ENCODE data around the gene CFAP46. TPM values are rescaled to one million over a fixed set of nuclear protein-coding genes. Genes with fewer than 3 reads are reported as not detected.

Gene CFAP46
- total and polyA plus RNA-seq, 2 donors (not counting 1 experiment from before 2014, with no cell fraction given) = 0.07 TPM; not detected in 1

DNA sequence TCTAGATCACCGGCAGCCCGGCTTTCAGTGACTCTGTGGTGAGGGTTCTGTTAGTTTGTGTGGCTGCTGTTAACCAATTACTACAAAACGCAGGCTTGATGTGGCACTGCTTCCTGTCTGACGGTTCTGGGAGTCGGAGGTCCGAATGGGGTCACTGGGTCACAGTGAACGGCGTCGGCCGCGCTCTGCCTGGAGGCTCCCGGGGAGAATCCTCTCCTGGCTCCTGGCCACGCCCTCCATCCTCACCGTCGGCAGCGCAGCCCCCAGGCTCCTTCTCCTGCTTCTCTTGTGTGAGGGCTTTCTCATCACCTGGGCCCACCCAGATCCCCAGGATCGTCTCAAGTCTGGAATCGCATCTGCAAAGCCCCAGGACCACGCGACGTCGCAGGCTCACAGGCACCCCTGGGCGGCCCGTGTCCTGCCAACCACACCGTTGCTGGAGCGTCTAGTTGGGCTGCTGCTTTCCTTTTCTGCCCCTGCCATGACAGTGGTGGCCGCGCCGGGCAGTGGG lies 124.6 kb downstream of the CFAP46 start:
- DNase-seq (no peak), ATAC-seq (ENCODE audit: low read depth) (no peak)
- intact Hi-C loops (cut with micrococcal nuclease) = no loop called here
- Mint-ChIP-seq H3K27ac (no peak overlapping the region), H3K9me3 (ENCODE audit: insufficient read depth) (no peaks in the 10 kb centered on the region), H3K4me3 (no peak overlapping the region), H3K27me3 (peaks cover 16% of the 10 kb centered on the region), H3K4me1 (no peaks in the 10 kb centered on the region)
- H3K4me1 ChIP-seq (ENCODE audit: control insufficient read depth in 2 of 2, insufficient read depth in 2 of 2, low read length in 2 of 2) = no peaks in the 10 kb centered on the region
- ChIA-PET POLR2A (no interaction called here), CTCF (no interaction called here)
- H3K4me3 ChIP-seq (ENCODE audit: control extremely low read depth in 1 of 5, extremely low read depth in 1 of 5, insufficient read depth in 1 of 5, low read depth in 2 of 5, low read length in 4 of 5) = no peak overlapping the region
- peaks cover 0 to 3% (median 0%) of the 10 kb centered on the region in 4 experiments for H3K27me3 ChIP-seq (replicated peaks in 1 of 4; ENCODE audit: control extremely low read depth in 1 of 4, control insufficient read depth in 3 of 4, insufficient read depth in 4 of 4, low read length in 3 of 4)
- H3K27ac ChIP-seq (ENCODE audit: low read length in 2 of 2) = no peak overlapping the region
- H3K79me2 ChIP-seq (ENCODE audit: control insufficient read depth, insufficient read depth, low read length) = no peaks in the 10 kb centered on the region
- WGBS (ENCODE audit: insufficient coverage) = 90% methylated on average over 25 of the region's 29 CpGs
- no peak overlapping the region for H3K9ac ChIP-seq (ENCODE audit: low read length)
- H2AFZ ChIP-seq (ENCODE audit: insufficient read depth, low read depth, low read length, poor library complexity, severe bottlenecking) = no peak overlapping the region
- no peak overlapping the region for H3K4me2 ChIP-seq (replicated peaks; ENCODE audit: low read depth, low read length, poor library complexity, severe bottlenecking)
- no peak for TF ChIP-seq EZH2 (IDR thresholded peaks at IDR 0.05; ENCODE audit: borderline replicate concordance, insufficient read depth, low read depth, low read length, poor library complexity, severe bottlenecking)
- no peak for TF ChIP-seq CTCF (IDR thresholded peaks at IDR 0.05)
- H4K20me1 ChIP-seq (ENCODE audit: control insufficient read depth, insufficient read depth, low read length, poor library complexity, severe bottlenecking) = no peaks in the 10 kb centered on the region
- no peaks in the 10 kb centered on the region for H3K36me3 ChIP-seq (replicated peaks in 1 of 2; ENCODE audit: control extremely low read depth in 1 of 2, control insufficient read depth in 1 of 2, extremely low read depth in 1 of 2, insufficient read depth in 2 of 2, low read length in 1 of 2)
- H3K9me3 ChIP-seq (ENCODE audit: control extremely low read depth in 1 of 3, control insufficient read depth in 2 of 3, insufficient read depth in 1 of 3, low read length in 2 of 3) = peaks cover 0 to 30% (median 0%) of the 10 kb centered on the region in 3 donors

GRCh38 chr10:132816718-132817117 lies 125.7 kb downstream of the CFAP46 start:
- ATAC-seq (ENCODE audit: low read depth) (no peak), DNase-seq (no peak)
- Mint-ChIP-seq H3K4me1 (no peaks in the 10 kb centered on the region), H3K27me3 (peaks cover 16% of the 10 kb centered on the region), H3K9me3 (ENCODE audit: insufficient read depth) (no peaks in the 10 kb centered on the region), H3K4me3 (no peak overlapping the region), H3K27ac (no peak overlapping the region)
- Histone ChIP-seq H3K4me3 (ENCODE audit: control extremely low read depth in 1 of 5, extremely low read depth in 1 of 5, insufficient read depth in 1 of 5, low read depth in 2 of 5, low read length in 4 of 5) (no peak overlapping the region), H3K9me3 (ENCODE audit: control extremely low read depth in 1 of 3, control insufficient read depth in 2 of 3, insufficient read depth in 1 of 3, low read length in 2 of 3) (peaks cover 0 to 23% (median 0%) of the 10 kb centered on the region in 3 donors), H3K4me2 (replicated peaks; ENCODE audit: low read depth, low read length, poor library complexity, severe bottlenecking) (no peak overlapping the region), H3K27ac (ENCODE audit: low read length in 2 of 2) (no peak overlapping the region), H4K20me1 (ENCODE audit: control insufficient read depth, insufficient read depth, low read length, poor library complexity, severe bottlenecking) (no peaks in the 10 kb centered on the region), H2AFZ (ENCODE audit: insufficient read depth, low read depth, low read length, poor library complexity, severe bottlenecking) (no peak overlapping the region), H3K27me3 (replicated peaks in 1 of 4; ENCODE audit: control extremely low read depth in 1 of 4, control insufficient read depth in 3 of 4, insufficient read depth in 4 of 4, low read length in 3 of 4) (peaks cover 0 to 3% (median 0%) of the 10 kb centered on the region in 4 experiments), H3K4me1 (ENCODE audit: control insufficient read depth in 2 of 2, insufficient read depth in 2 of 2, low read length in 2 of 2) (no peaks in the 10 kb centered on the region), H3K79me2 (ENCODE audit: control insufficient read depth, insufficient read depth, low read length) (no peaks in the 10 kb centered on the region), H3K9ac (ENCODE audit: low read length) (no peak overlapping the region), H3K36me3 (replicated peaks in 1 of 2; ENCODE audit: control extremely low read depth in 1 of 2, control insufficient read depth in 1 of 2, extremely low read depth in 1 of 2, insufficient read depth in 2 of 2, low read length in 1 of 2) (no peaks in the 10 kb centered on the region)
- 94% methylated on average over 8 of the region's 12 CpGs for WGBS (ENCODE audit: insufficient coverage)
- intact Hi-C loops (cut with micrococcal nuclease) = no loop called here
- CTCF ChIA-PET = no interaction called here
- POLR2A ChIA-PET = no interaction called here
- TF ChIP-seq EZH2 (IDR thresholded peaks at IDR 0.05; ENCODE audit: borderline replicate concordance, insufficient read depth, low read depth, low read length, poor library complexity, severe bottlenecking) (no peak), CTCF (IDR thresholded peaks at IDR 0.05) (no peak)
